Heart left ventricle (tissue), 13 donors: ENCODE measurements around the gene CD74.

ENCODE experiments used
- CTCF ChIP-seq, 12 donors: fragments of 200-600 bp; sonication (generic) in 4 of 12; IDR thresholded peaks; one replicate each; pipeline versions ENCODE4 v1.5.0 to v1.8.0; 2018 to 2022; ENCODE audit warnings: antibody characterized with exemption in 12 of 12, mild to moderate bottlenecking in 5 of 12
- POLR2A ChIP-seq, 2 donors: fragments of 450-650 bp; IDR thresholded peaks; one replicate each; pipeline ENCODE4 v1.6.1; 2017; ENCODE audit warnings: antibody characterized with exemption in 2 of 2, mild to moderate bottlenecking in 2 of 2, moderate library complexity in 2 of 2
- donor health status: ischemic (EF 13 %, LVEDD 7.1; RV severe dilation, severe dysfunction).
- donor health status: DM: no; HTN: yes; CAD: no.
- donor health status: DM: no; HTN: no; CAD: no.
- donor health status: ischemic (EF 25% LVEDD 6.9; RV normal size, moderate dysfunction).
- donor health status: ischemic (EF 25% LVEDD 5.7; RV mildly dilated, moderate dysfunction).
- donor health status: ischemic (EF 35%, LVEDD 5.7; RV mildly dilated, moderate dysfunction).
- donor health status: nonischemic (EF 11% LVEDD 7.7; RV severe dilation, severe dysfunction).
- donor health status: DM: yes; HTN: yes; CAD: no.
- donor health status: PGD.
- donor health status: ischemic (EF 29% LVEDD 5.4; RV normal size, mild dysfunction).
- donor health status: nonischemic (EF 23%, LVEDD 6.1; RV moderate dilation, normal function).

DNA sequence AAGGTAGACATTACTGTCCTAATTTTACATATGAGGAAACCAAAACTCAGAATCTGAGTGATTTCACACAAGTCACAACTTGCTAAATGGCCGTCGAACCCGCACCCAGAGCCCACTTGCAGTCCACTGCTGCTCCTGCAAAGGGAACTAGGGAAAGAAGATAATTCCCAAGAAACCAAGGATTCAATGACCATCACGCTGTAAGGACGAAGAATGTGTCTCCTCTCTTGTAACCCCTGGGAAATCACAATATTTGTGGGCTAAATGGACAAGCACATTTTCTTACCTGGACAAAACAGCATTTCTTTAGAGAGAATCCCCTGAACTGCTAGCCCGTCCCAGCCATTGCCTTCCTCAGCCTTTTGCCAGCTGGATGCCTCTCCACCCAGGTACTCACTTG lies 34.5 kb upstream of the CD74 start:
- TF ChIP-seq CTCF (IDR thresholded peaks at IDR 0.05), result no peak
- TF ChIP-seq POLR2A (IDR thresholded peaks at IDR 0.05), result no peak
